LNCAP (cell line): ENCODE data around the gene GPSM3.

ENCODE experiments used
- CTCF ChIP-seq: fragments of 450-650 bp; IDR thresholded peaks from 2 replicates; pipeline ENCODE4 v1.5.1; 2017; ENCODE audit warnings: mild to moderate bottlenecking

The GPSM3 gene

DNA sequence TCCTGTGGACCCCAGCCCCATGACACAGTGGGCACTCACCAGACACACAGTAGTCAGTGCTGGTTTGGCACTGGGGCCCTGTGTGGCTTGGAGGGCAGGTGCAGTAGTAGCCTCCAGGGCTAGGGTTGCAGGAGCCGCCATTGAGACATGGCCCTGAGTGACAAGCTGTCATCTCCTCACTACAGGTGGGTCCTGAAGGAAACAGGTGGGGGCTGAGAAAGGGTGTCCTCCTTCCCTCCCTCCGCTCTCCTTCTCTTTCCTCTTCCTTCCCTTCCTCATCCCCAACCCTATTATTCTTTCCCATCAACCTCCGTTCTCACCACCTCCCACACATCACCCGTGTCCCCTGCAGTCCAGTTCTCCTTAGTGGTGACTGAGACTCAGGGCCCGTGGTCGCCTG is 21.2 kb upstream of the GPSM3 start:
- no peak for TF ChIP-seq CTCF

DNA sequence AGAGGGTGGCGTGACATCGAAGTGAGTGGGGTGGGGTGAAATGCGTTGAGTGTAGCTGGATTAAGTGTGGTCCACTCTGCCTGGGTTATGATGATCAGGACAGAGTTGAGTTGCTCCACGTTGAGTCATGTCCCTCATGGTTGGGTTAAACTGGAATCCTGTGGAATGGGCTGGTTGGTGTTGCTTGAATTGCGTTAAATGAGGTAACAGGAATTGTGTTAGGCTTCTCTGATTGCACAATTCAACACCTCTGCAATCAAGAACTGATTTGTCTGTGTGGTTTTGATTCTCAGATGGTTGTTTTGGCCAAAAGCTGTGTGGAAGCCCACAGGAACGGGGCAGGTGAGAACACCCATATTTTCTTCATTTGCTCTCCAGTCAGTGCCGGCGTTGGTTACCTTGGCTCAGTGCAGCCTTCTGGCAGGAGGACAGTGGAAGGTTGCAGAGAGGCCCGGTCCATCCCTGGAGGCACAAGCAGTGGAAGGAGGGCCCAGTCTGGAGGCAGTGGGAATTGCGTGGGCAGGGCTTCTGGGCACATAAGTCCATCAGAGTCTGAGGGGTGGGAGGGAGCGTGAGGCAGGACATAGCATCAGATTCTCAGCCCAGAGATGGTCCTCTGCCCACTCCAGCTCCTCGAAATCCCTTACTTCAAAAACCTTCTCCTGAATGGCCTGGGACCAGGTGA is 19.8 kb upstream of the GPSM3 start:
- TF ChIP-seq CTCF: no peak

DNA sequence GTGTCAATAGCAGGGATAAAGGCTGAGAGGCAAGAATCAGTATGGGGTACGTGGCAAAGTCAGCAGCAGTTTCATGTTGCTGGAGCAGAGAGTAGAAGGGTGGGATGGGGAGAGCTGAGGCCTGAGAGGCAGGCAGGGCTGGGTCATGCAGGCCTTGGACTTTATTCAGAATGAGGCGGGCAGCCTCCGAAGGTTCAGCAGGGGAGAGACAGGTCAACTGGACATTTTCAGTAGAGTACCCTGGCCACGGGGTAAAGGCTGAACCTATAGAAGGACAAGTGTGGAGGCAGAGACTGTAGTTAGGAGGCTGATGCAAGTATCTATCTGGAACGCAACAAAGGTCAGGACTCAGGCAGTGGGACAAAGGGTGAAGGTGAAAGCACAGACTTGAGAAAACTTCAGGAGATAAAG is 17.8 kb upstream of the GPSM3 start:
- TF ChIP-seq CTCF: no peak

DNA sequence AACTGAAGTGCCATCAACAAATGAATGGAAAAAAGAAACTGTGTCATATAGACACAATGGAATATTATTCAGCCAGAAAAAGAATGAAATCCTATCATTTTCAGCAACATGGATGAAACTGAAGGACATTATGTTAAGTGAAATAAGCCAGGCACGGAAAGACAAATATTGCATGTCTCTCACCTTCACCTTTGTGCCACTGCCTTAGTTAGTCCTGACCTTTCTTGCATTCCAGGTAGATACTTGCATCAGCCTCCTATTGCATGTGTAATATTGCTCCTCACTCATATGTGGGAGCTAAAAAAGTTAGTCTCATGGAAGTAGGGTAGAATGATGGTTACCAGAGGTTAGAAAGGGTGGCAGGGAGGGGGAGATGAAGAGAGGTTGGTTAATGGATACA is 16.6 kb upstream of the GPSM3 start:
- TF ChIP-seq CTCF: no peak

DNA sequence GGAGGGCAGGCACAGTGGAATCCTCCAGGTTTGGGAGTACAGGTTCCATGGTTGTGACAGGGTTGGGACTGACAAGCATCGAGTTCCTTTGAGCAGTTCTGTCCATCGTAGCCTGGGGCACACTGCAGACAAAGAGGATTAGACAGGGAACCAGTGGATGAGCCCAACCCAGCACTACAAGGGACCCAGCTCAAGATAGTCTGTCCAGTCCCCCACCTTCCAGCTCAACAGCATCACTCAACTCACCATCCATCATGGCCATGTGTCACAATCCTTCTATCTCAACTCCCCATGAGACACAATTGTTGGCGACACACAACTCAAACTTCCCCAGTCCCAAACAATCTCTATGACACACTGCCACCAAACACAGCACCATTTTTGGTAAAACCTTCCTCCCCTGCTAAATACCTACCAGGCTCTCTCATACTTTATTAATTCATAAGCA is 11.8 kb upstream of the GPSM3 start:
- TF ChIP-seq CTCF: no peak

DNA sequence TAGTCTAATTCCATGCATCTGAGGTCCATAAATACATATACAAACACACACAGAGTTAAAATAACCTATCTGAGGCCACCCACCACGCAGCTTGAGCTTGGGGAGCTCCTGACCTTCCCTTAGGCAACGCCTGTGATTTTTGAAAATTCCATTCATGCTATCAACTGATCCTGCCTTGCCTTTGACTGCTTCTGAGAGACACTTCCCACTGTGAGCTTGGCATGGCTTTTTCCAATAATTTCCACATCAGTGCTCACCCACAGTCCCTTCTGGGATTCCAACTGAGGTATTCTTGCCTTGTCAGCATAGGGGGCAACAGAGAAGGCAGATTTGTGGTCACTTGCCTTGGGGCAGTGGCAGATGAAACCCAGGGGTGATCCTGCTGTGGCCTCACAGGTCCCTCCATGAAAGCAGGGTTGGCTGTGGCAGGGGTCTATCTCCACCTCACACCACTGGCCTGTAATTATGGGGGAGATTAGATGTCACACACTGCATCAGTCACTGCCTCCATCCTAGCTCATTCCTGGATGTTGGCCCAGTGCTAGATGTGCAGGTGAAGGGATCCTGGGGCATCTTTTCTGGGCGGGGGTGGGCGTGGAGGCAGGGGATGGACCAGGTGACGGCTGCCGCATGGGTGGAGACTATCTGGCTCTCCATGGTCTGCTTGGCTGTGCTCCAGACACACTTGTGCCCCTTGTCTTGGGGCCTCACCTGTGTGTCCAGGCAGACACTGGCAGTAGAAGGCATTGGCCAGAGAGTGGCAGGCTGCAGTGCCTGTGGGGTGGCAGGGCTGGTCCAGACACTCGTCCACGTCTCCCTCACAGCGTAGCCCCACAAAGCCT is 11.2 kb upstream of the GPSM3 start:
- no peak for TF ChIP-seq CTCF

GRCh38 chr6:32202186-32202585 is 9.7 kb upstream of the GPSM3 start:
- no peak for TF ChIP-seq CTCF
